HCT116 (cell line): ENCODE data around the gene EPS8. TPM values are rescaled to one million over a fixed set of nuclear protein-coding genes. Genes with fewer than 3 reads are reported as not detected.

Experiments
- ATAC-seq: fragments of 200-7000 bp; cut with Tn5 transposase; 2 replicates; pipeline ENCODE4 v1.9.1; 2020; ENCODE audit warnings: mild to moderate bottlenecking, moderate library complexity
- BruUV-seq: library from RNA; stranded (reverse); fragments of 400-500 nt; replicated peaks from 2 replicates; lab custom pipeline; 2021; lab: Mats Ljungman, UMichigan
- CTCF ChIA-PET: fragments of 300-600 bp; sonication (Branson Sonifier 250); formaldehyde crosslinking; loops from one replicate; lab custom pipeline; 2021; ENCODE audit warnings: antibody characterized with exemption; lab: Charles Lee
- POLR2A ChIA-PET: fragments of 300-600, 350-600 bp; sonication (Branson Sonifier 250); formaldehyde crosslinking; loops from one replicate; lab custom pipeline; 2021; ENCODE audit warnings: antibody characterized with exemption; lab: Charles Lee
- RAD21 ChIA-PET, 2 experiments: fragments of 300-600 bp; sonication (Branson Sonifier 250); formaldehyde crosslinking; loops; one replicate each; lab custom pipeline; 2023; ENCODE audit warnings: low total read pairs in 2 of 2; ENCODE audit not compliant: uncharacterized antibody in 2 of 2, unreplicated experiment in 2 of 2, low non-redundant PET in 1 of 2; lab: Charles Lee
- DNase-seq: peaks from one replicate; pipeline ENCODE4 v3.0.0-alpha.2; 2010; ENCODE audit warnings: low read depth, low spot score
- H2AFZ ChIP-seq: fragments of 200-600 bp; shearing (Covaris generic), sonication (generic); 2 replicates; pipeline ENCODE4 v1.6.1; 2017; ENCODE audit warnings: low read depth, mixed run types, mixed read lengths, antibody characterized with exemption, low read length; ENCODE audit not compliant: poor library complexity, severe bottlenecking
- H3K27ac ChIP-seq: 2 replicates; pipeline ENCODE4 v1.5.1; 2012; ENCODE audit warnings: low read depth, low read length
- H3K27me3 ChIP-seq: fragments of 200-600 bp; sonication (generic); 2 replicates; pipeline ENCODE4 v1.6.1; 2016; ENCODE audit warnings: mixed run types, low read length, mixed read lengths; ENCODE audit not compliant: insufficient read depth
- H3K36me3 ChIP-seq, 2 experiments: fragments of 200-500 bp in 1 of 2; fragments of 200-600 bp in 1 of 2; sonication (Bioruptor generic) in 1 of 2; sonication (generic) in 1 of 2; 2 replicates each; pipeline versions ENCODE4 v1.5.1 to v1.6.1; 2014 to 2016; ENCODE audit warnings: low read length in 2 of 2, inconsistent platforms in 1 of 2, mixed read lengths in 1 of 2, mixed run types in 1 of 2; ENCODE audit not compliant: insufficient read depth in 2 of 2, control insufficient read depth in 1 of 2
- H3K4me1 ChIP-seq, 2 experiments: fragments of 200-600 bp in 1 of 2; sonication (generic) in 1 of 2; 2 replicates each; pipeline versions ENCODE4 v1.5.1 to v1.6.1; 2012 to 2017; ENCODE audit warnings: low read length in 2 of 2, inconsistent platforms in 1 of 2, mild to moderate bottlenecking in 1 of 2, mixed read lengths in 1 of 2, mixed run types in 1 of 2, moderate library complexity in 1 of 2; ENCODE audit not compliant: insufficient read depth in 2 of 2, control insufficient read depth in 1 of 2
- H3K4me2 ChIP-seq: fragments of 200-600 bp; sonication (generic); 2 replicates; pipeline ENCODE4 v1.6.1; 2017; ENCODE audit warnings: mixed run types, low read length, mixed read lengths
- H3K4me3 ChIP-seq, 2 experiments: fragments of 200-600 bp in 1 of 2; sonication (generic) in 1 of 2; replicated peaks in 1 of 2; 2 replicates each; pipeline ENCODE4 v1.5.1; 2011 to 2016; ENCODE audit warnings: low read length in 2 of 2, control low read depth in 1 of 2, low read depth in 1 of 2, mild to moderate bottlenecking in 1 of 2, mixed read lengths in 1 of 2, mixed run types in 1 of 2
- H3K79me2 ChIP-seq: fragments of 200-600 bp; sonication (generic); 2 replicates; pipeline ENCODE4 v1.6.1; 2017; ENCODE audit warnings: mild to moderate bottlenecking, mixed run types, low read length, moderate library complexity, mixed read lengths; ENCODE audit not compliant: insufficient read depth
- H3K9ac ChIP-seq: fragments of 200-600 bp; sonication (generic); 2 replicates; pipeline ENCODE4 v1.6.1; 2016; ENCODE audit warnings: low read length, mixed read lengths
- H3K9me2 ChIP-seq: fragments of 200-600 bp; sonication (generic), shearing (Covaris generic); 2 replicates; pipeline ENCODE4 v1.6.1; 2017; ENCODE audit warnings: mixed run types, mild to moderate bottlenecking, moderate library complexity; ENCODE audit not compliant: insufficient read depth
- H3K9me3 ChIP-seq, 2 experiments: fragments of 200-500 bp in 1 of 2; fragments of 200-600 bp in 1 of 2; sonication (Bioruptor generic) in 1 of 2; sonication (generic) in 1 of 2; 2 replicates each; pipeline ENCODE4 v1.6.1; 2014 to 2017; ENCODE audit warnings: low read length in 2 of 2, mixed read lengths in 2 of 2, inconsistent platforms in 1 of 2, low read depth in 1 of 2, mild to moderate bottlenecking in 1 of 2, mixed run types in 1 of 2, moderate library complexity in 1 of 2; ENCODE audit not compliant: control insufficient read depth in 1 of 2, insufficient read depth in 1 of 2
- H4K20me1 ChIP-seq: fragments of 200-600 bp; sonication (generic), shearing (Covaris generic); 2 replicates; pipeline ENCODE4 v1.6.1; 2017; ENCODE audit warnings: mixed run types, mild to moderate bottlenecking, moderate library complexity; ENCODE audit not compliant: insufficient read depth
- CBX3 ChIP-seq: IDR thresholded peaks from 2 replicates; pipeline ENCODE4 v1.6.1; 2012; ENCODE audit warnings: low read depth
- CEBPB ChIP-seq: IDR thresholded peaks from 2 replicates; pipeline ENCODE4 v1.6.1; 2012; ENCODE audit warnings: low read depth
- CTCF ChIP-seq, 3 experiments: fragments of 200-600 bp in 1 of 3; sonication (generic) in 1 of 3; IDR thresholded peaks in 2 of 3; conservative IDR thresholded peaks in 1 of 3; 2 replicates each; pipeline ENCODE4 v1.5.1; 2012 to 2017; ENCODE audit warnings: low read depth in 2 of 3, low read length in 2 of 3, antibody characterized with exemption in 1 of 3, borderline replicate concordance in 1 of 3, control low read depth in 1 of 3, mild to moderate bottlenecking in 1 of 3, mixed read lengths in 1 of 3, mixed run types in 1 of 3, moderate library complexity in 1 of 3; ENCODE audit not compliant: insufficient read depth in 1 of 3
- EGR1 ChIP-seq: IDR thresholded peaks from 2 replicates; pipeline ENCODE4 v1.6.1; 2012; ENCODE audit warnings: low read depth
- EZH2phosphoT487 ChIP-seq: fragments of 200-600 bp; IDR thresholded peaks from 2 replicates; pipeline ENCODE4 v1.6.1; 2018; ENCODE audit warnings: antibody characterized with exemption, borderline replicate concordance
- FOSL1 ChIP-seq: IDR thresholded peaks from 2 replicates; pipeline ENCODE4 v1.6.1; 2012; ENCODE audit warnings: low read depth
- POLR2A ChIP-seq: IDR thresholded peaks from 2 replicates; pipeline ENCODE4 v1.7.0; 2011; ENCODE audit warnings: borderline replicate concordance; ENCODE audit not compliant: insufficient read depth, insufficient read length; ENCODE audit errors: extremely low read depth
- POLR2AphosphoS5 ChIP-seq: IDR thresholded peaks from 2 replicates; pipeline ENCODE4 v1.6.1; 2011; ENCODE audit warnings: mild to moderate bottlenecking, low read depth, low read length, moderate library complexity
- RAD21 ChIP-seq: IDR thresholded peaks from 2 replicates; pipeline ENCODE4 v1.6.1; 2012; ENCODE audit warnings: low read depth, mild to moderate bottlenecking
- SIN3A ChIP-seq: IDR thresholded peaks from 2 replicates; pipeline ENCODE4 v1.6.1; 2012; ENCODE audit warnings: low read depth
- SP1 ChIP-seq: IDR thresholded peaks from 2 replicates; pipeline ENCODE4 v1.6.1; 2012; ENCODE audit warnings: low read depth
- ZBTB33 ChIP-seq: IDR thresholded peaks from 2 replicates; pipeline ENCODE4 v1.6.1; 2011; ENCODE audit warnings: mild to moderate bottlenecking, low read length, moderate library complexity; ENCODE audit not compliant: insufficient replicate concordance; ENCODE audit errors: extremely low read depth
- ZFX ChIP-seq: fragments of 450-650 bp; IDR thresholded peaks from 2 replicates; pipeline ENCODE4 v1.6.1; 2017
- ZNF274 ChIP-seq: fragments of 200-500 bp; sonication (Bioruptor generic); IDR thresholded peaks from 2 replicates; pipeline ENCODE4 v1.6.1; 2014; ENCODE audit warnings: mild to moderate bottlenecking, low read depth, low read length, inconsistent platforms
- intact Hi-C: fragments of 100-400 bp; cut with micrococcal nuclease; formaldehyde crosslinking; loops from 2 replicates; pipeline ENCODE4 v1.10.0; 2022
- total RNA-seq: library from RNA; stranded (reverse); gene quantifications from one replicate; pipeline ENCODE4 v1.2.1, GENCODE V29; 2021; ENCODE audit not compliant: unreplicated experiment
- TF ChIP-seq, protein P1 (sequence below): IDR thresholded peaks from 2 replicates; pipeline ENCODE4 v1.6.1; 2012
- TF ChIP-seq, protein P2 (sequence below): IDR thresholded peaks from 2 replicates; pipeline ENCODE4 v1.6.1; 2012

The EPS8 gene
- total RNA-seq, 1 experiment from 2014 or later: 49.9 TPM

DNA sequence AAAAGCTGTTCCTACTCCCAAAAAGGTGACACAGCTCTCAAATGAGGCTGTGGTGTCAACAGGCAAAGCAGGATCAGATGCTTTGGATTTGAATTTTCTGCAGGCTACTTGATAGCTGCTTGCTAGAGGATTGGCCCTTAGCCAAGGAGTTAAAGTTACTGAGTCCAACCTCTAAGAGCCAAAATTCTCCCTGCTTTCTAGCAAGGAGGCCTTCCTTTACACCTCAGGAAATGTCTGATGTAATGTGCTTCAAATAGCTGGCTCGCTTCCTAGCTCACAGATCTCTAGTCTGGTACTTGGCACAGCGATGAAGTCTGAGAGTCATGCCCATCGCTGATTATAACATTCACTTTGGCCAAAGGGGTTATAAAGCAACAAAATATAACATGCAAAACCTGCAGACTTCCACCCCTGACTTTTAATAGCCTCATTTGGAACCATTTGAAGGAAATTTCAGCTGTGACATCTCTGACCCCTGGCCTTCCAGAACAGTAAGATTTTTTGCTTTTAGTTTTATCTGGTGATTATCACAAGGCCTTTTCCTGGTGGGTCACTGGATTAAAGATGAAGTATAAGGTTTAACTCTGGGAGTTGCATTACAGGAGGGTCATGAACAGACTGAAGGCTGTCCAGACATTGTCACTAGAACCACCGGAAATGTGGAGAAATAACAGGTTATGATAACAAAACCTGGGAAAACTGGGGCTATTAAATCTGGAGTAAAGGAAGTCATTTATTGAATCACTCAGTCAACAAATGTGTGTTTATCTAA lies 189.7 kb downstream of the EPS8 start:
- Histone ChIP-seq H3K27ac (no peak overlapping the region), H2AFZ (no peak overlapping the region), H3K36me3 (no peaks in the 10 kb centered on the region), H3K79me2 (no peaks in the 10 kb centered on the region), H4K20me1 (no peaks in the 10 kb centered on the region), H3K4me2 (no peak overlapping the region), H3K4me1 (peaks cover 3 to 14% of the 10 kb centered on the region in 2 experiments; a peak in 3 of 4 replicates), H3K9ac (no peak overlapping the region), H3K9me2 (no peaks in the 10 kb centered on the region), H3K9me3 (no peaks in the 10 kb centered on the region), H3K27me3 (no peaks in the 10 kb centered on the region), H3K4me3 (no peak overlapping the region)
- intact Hi-C loops: no loop called here
- no peak for ATAC-seq
- ChIA-PET POLR2A (no interaction called here), RAD21 (no interaction called here), CTCF (no interaction called here)
- no TSS peak for BruUV-seq
- TF ChIP-seq POLR2A: no peak
- TF ChIP-seq ZBTB33: no peak
- TF ChIP-seq FOSL1: no peak
- TF ChIP-seq CBX3: no peak
- TF ChIP-seq ZFX: no peak
- no peak for TF ChIP-seq SIN3A
- TF ChIP-seq CEBPB: no peak
- TF ChIP-seq POLR2AphosphoS5: no peak
- TF ChIP-seq, protein P1, sequence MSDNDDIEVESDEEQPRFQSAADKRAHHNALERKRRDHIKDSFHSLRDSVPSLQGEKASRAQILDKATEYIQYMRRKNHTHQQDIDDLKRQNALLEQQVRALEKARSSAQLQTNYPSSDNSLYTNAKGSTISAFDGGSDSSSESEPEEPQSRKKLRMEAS: no peak
- no peak for TF ChIP-seq EGR1
- TF ChIP-seq CTCF (IDR thresholded peaks at IDR 0.05 in 2 of 3, conservative IDR thresholded peaks at IDR 0.05 in 1 of 3; ENCODE audit: borderline replicate concordance in 1 of 3, insufficient read depth in 1 of 3, low read depth in 2 of 3, low read length in 2 of 3): no peak
- TF ChIP-seq, protein P2, sequence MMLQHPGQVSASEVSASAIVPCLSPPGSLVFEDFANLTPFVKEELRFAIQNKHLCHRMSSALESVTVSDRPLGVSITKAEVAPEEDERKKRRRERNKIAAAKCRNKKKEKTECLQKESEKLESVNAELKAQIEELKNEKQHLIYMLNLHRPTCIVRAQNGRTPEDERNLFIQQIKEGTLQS: no peak
- TF ChIP-seq ZNF274: no peak
- TF ChIP-seq SP1: no peak
- no peak for TF ChIP-seq RAD21
- no peak for TF ChIP-seq EZH2phosphoT487
- no peak for DNase-seq
